Measurements from ENCODE around the gene PDGFRB.
"Not testable (repeated sequence)": the region's sequence is repeated elsewhere in the genome, so short reads cannot be mapped to it uniquely, and the experiment has no call there.

The PDGFRB gene

DNA sequence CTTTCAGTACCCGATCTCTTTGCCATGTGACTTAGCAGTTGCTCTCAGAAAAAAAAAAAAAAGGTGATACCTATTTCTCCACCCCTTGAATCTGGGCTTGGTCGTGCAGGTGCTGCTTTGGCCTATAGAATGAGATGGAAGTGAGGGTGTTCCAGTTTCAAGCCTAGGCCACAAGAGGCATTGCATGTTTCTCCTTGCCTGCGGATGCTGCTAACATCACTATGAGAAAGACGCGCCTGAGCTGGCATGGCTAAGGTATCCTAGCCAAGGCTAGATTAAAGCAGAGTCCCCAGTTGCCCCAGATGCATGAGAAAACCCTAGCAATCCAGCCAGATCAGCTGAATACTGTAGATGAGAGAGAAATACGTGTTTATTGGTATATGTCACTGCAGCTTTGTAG is 54.6 kb downstream of the PDGFRB start:
- in situ Hi-C loops (cut with MboI; ENCODE audit: low sequenced_read_pairs): no loop called here

DNA sequence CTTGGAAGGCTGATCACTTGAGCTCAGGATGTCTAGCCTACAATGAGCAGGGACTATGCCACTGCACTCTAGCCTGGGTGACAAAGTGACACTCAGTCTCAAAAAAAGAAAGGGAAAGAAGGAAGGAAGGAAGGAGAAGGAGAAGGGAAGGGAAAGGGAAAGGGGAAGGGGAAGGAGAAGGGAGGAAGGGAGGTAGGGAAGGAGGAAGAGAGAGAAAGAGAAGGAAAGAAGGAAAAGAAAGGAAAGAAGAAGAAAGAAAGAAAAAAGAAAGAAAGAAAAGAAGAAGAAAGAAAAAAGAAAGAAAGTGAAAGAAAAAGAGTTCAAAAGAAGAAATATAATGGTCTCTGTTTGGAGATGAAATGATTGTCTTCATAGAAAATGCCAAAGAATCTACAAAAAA is 58.5 kb downstream of the PDGFRB start:
- in situ Hi-C loops (cut with MboI; ENCODE audit: low sequenced_read_pairs): no loop called here

DNA sequence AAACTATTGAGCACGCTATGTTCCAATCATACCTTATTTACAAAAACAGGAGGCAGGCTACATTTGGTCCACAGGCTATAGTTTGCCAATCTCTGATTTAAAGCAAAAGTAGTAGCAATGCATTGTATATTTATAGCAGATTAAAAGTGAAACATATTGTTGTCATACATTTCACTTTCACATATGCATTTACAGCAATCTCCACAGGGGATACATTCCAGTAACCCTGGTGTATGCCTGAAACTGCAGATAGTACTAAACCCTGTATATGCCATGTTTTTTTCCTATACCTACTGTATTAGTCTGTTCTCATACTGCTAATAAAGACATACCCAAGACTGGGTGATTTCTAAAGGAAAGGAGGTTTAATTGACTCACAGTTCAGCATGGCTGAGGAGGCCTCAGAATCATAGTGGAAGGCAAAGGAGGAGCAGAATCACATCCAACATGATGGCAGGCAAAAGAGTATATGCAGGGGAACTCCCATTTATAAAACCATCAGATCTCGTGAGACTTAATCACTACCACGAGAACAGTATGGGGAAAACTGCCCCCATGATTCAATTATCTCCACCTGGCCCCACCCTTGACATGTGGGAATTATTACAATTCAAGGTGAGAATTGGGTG is 63.4 kb downstream of the PDGFRB start:
- in situ Hi-C loops (cut with MboI; ENCODE audit: low sequenced_read_pairs): no loop called here

GRCh38 chr5:150085950-150086715 is 69.5 kb downstream of the PDGFRB start, which contains the start of gene CSF1R:
TSS of gene CSF1R (minus strand) at chr5:150086554. CDS start at chr5:150086427, 127 bp downstream.
- in situ Hi-C loops (cut with MboI; ENCODE audit: low sequenced_read_pairs): no loop called here

- in situ Hi-C loops (cut with MboI; ENCODE audit: low sequenced_read_pairs): no loop called here
Measured at GRCh38 chr5:150085191-150085912, 70.3 kb downstream of the PDGFRB start.

DNA sequence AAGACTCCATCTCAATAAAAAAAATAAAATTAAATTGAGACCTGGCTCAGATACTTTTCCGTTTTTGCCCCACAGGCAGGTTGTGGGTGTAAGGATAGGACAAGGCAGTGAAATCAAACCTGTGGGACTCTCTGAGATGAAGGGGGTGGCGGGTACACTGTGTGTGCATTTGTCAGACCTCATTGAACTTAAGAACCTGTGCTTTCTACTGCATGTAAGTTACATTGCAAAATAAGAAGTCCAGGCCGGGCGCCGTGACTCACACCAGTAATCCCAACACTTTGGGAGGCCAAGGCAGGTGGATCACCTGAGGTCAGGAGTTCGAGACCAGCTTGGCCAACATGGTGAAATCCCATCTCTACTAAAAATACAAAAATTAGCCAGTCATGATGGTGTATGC is 70.9 kb downstream of the PDGFRB start:
- in situ Hi-C loops (cut with MboI; ENCODE audit: low sequenced_read_pairs): not testable (repeated sequence)

DNA sequence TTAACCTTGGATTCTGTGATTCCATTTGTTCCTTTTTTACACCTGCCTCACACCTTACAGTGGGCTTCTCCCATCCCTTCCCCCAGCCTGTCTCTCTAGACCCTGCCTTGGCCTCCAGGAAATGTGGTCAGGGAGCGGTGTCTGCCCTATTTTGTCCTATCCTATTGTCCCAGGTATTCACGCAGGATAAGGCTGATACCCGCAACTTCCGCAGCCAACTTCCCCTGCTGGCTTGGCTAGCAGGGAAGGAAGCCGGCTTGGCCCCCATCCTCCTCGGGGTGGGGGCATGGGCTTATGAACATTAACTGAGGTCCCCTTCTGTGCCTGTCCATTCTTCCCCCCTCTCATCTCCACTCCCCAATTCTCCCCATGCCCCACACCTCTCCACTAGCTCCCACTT is 72.8 kb downstream of the PDGFRB start:
- in situ Hi-C loops (cut with MboI; ENCODE audit: low sequenced_read_pairs): no loop called here

GRCh38 chr5:150082374-150082773 is 73.3 kb downstream of the PDGFRB start:
- in situ Hi-C loops (cut with MboI; ENCODE audit: low sequenced_read_pairs): no loop called here

DNA sequence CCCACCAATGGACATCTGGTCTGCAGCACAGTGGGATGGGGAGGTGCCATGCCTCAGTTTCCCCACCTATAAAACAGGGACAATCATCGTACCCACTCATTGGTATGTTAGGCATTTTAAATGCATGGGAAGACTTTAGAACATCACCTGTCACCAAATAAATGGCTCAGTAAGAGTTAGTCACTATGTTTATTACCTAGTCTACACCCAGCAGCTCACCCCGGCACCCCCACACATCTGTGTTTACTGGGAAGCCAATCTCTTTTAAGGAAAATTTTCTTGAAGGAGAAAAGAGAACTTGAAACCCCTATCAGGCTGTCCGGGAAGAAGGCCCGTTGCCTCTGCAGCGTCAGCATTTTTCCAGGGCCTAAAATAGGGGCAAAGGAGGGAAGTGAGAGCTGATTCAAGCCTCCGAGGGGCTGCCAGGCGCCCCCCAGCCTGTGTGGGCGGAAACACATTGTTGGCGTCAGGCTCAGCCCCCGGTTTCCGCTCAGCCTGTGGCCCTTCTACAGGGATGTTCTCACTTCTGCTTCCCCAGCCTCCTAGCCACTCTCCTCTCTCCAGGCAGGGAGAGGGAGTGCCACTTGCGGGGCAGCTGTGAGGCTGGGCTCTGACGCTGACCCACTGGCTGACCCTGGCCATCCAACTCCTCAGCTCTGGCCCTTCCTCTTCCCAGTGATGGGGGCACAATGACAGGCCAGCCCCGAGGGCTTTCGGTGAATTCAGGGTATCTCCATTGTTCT is 73.9 kb downstream of the PDGFRB start:
- in situ Hi-C loops (cut with MboI; ENCODE audit: low sequenced_read_pairs): no loop called here

DNA sequence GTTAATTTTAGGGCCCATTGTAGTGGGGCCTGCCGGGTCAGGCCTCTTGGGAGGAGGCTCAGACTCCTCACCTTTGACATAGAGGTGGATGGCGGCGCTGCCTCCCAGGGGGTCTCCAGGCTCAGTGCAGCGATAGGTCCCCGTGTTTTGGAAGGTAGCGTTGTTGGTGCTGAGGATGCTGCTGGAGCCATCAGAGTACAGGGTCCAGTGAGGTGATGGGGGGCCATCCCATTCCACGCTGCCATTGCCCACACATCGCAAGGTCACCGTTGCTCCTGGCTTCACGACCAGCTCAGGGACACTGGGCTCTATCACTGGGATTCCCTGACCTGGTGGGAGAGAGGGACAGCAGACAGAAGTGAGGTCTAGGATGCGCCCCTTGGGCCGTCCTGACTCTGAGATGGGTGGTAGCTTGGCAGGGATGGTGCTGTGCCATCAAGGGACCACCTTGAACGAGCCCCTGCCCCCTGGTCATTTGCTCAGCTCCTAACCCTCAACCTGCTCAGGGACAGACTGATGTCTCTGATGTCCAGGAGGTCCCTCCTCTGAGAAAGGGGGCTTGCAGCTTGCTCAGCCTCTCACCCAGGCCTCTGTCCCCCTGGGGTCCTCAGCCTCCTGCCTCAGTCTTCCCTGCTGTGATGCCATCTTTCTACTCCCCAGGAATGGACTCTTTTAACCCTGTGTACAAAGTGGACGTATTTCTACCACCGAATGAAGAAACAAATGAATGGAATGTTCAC is 74.8 kb downstream of the PDGFRB start:
- in situ Hi-C loops (cut with MboI; ENCODE audit: low sequenced_read_pairs): no loop called here

GRCh38 chr5:150079909-150080461 is 75.7 kb downstream of the PDGFRB start:
- in situ Hi-C loops (cut with MboI; ENCODE audit: low sequenced_read_pairs): no loop called here

DNA sequence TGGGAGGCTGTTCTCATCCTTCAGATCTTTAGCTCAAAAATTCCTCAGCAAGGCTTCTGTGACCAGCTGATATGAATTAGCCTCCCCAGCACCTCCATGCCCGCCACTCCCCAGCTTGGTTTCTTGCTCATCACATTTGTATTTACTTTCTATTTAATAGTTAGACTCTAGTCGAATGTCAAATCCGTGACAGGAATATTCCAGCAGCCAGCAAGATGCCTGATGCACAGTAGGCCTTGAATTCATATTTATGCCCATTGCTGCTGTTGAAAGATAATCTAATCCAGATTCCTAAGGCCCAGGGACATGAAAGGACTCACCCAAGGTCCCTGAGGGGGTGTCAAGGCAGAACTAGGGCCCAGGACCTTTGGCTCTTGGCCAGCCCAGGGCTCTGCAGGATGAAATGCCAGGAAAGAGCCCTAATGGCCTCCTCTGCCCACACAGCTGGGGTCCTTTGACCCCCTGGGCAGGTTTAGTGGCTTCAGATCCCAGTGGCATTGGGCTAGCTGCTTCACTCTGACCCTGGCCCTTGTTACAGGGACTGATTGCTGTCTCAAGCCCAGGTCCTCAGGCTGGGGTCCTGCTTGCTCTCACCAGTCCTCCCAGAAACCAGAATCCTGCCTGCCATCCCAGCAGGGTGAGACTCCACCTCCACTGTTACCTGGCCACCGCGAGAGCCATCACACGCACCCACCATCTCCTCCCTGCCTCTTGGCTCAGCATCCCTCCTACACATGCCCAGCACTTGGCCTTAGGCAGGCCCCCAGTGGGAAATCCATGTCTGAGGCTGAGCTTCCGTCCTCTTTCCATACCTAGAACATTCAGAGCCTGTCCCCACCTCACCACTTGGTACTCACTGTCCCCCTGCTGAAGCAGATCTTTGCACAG is 76.6 kb downstream of the PDGFRB start:
- in situ Hi-C loops (cut with MboI; ENCODE audit: low sequenced_read_pairs): no loop called here

DNA sequence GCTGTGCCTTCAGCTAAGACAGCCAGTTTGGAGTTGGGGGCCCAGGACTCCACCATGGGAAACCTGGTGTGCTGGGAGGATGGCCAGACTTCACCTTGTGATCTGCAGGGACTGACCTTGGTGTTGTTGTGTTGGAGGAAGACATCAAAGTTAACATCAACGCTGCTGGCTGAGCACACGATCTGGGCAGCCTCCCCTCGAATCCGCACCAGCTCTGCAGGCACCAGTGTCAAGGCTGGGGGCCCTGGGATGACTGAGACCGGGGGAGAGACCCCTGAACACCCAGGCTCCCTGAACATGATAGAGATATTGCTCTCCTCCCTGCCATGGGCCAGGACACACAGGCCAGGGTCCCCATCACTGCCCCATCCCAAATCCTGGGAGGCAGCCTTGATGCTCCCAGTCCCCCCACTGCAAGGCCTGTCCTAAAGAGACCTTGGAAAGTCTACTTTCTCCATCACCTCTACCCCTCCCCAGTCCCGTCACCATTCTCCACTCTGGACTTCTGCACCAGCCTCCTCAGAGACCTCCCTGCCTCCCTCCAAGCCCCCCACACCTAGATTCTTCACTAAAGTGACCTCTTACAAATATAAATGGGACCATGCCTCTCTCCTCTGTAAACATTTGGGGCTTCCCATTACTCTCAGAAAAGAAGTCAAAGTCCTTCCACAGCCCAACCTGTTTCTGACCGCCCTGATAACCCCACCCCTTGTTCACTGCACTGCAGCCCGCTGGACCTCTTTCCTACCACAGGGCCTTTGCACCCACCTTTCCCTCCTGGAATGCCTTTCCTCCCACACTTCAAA is 77.4 kb downstream of the PDGFRB start:
- in situ Hi-C loops (cut with MboI; ENCODE audit: low sequenced_read_pairs): no loop called here

DNA sequence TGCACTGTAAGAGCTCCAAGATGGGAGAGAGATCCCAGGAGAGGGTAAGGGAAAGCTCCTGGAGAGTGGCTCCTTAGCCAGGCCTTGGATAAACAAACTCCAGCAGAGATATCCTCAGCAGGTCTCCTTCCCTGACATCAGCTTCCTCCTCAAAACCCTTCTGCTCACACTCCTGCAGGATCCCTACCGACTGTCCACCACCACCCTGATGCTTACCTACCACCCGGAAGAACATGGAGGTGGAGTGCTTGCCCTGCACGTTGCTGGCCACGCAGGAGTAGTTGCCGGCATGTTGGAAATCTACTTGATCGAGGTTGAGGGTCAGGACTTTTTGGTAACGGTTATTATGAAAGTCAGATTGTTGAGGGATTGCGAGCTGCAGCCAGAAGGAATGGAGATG is 78.6 kb downstream of the PDGFRB start:
- in situ Hi-C loops (cut with MboI; ENCODE audit: low sequenced_read_pairs): no loop called here

DNA sequence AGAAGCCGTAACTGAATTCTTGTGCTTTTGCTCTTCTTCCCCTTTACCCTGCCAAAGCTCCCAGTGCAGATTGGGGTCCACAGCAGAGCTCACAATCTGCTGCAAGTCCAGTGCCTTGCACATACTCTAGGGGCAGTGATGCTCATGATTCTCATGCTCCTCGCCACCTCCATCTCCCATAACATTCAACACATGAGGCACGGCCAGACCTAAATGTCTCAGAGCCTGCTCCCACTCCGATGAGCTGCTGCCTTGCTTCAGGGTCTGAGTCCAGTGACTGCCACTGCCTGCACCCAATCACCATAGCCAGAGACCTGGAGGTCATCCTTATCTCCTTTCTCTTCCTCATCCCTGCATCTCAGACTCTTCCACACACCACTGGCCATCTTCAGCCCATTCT is 79.8 kb downstream of the PDGFRB start:
- in situ Hi-C loops (cut with MboI; ENCODE audit: low sequenced_read_pairs): no loop called here

DNA sequence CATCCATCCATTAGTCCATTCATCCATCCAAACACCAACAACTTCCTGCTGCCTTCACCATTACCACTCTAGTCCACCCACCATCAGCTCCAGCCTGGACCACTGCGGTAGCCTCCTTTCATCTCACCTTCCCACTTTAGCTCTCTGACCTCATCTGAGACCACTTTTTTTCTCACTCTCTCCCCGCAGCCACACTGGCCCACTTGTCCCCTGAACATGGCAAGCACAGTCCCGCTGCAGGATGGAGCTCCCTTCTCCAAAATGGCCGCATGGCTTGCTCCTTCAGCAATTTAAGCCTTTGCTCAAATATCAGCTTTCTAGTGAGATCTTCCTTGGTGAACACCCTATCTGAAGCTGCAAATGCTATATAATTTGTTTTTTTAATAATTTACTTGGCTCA is 80.4 kb downstream of the PDGFRB start:
- in situ Hi-C loops (cut with MboI; ENCODE audit: low sequenced_read_pairs): no loop called here

- in situ Hi-C loops (cut with MboI; ENCODE audit: low sequenced_read_pairs): no loop called here
Measured at GRCh38 chr5:150073677-150074076, 82.0 kb downstream of the PDGFRB start.

DNA sequence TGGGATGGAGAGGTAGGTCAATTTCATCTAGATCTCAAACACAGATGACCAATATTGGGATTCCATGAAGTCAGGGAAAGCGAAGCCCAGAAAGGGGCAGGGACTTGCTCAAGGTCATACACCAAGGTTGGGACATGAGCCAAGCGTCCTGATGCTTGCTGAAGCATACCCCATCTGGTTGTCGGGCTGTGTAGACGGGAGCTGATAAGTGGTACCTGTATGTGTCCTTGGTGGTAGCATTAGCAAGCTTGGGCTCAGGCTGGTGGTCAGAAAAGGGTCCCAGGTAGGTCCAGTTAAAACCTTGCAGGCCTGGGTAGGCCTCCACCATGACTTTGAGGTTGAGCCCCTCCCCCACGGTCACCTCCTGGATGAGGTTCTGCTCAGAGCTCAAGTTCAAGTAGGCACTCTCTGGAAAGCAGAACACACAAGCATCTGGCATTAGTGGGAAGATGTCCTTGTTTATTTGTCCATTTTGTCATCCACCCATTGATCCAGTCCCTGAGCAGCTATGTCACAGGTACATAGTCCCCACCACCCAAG is 82.5 kb downstream of the PDGFRB start:
- in situ Hi-C loops (cut with MboI; ENCODE audit: low sequenced_read_pairs): no loop called here

Data from HL-60/S4 (cell line).